ENCODE data around the gene PAIP2. TPM values are rescaled to one million over a fixed set of nuclear protein-coding genes. Genes with fewer than 3 reads are reported as not detected.

Gene PAIP2
- total RNA-seq, 2 experiments from 2014 or later = 64.3 to 97.8 TPM

DNA sequence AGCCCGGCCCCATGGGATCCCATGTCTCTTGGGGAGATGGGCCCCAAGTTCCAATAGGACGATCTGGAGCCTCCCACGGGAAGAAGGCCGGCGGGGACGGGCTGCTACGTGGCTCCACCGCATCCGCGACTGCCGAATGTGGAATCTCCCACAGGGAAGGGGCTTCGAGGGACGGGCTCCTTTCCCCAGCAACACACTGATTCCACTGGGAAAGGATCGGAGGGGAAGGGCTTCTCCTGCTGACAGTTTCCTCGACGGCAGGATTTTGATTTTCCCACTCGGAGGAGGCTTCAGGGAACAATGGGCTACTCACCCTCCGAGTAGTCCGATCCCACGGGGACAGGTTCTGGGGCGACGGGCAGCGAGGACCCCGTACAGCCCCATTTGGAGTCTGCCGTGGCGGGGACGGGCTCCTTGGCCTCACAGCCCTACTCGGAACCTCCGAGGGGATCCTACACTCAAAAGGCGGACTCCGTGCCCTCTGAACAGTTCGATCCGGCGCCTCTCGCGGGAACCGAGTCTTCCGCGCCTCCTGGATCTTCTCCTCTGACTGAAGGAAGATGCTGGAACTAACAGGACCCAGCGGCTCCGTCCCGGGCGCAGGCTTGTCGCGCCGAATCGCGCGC lies 52.0 kb downstream of the PAIP2 start:
- TF ChIP-seq, protein P1, sequence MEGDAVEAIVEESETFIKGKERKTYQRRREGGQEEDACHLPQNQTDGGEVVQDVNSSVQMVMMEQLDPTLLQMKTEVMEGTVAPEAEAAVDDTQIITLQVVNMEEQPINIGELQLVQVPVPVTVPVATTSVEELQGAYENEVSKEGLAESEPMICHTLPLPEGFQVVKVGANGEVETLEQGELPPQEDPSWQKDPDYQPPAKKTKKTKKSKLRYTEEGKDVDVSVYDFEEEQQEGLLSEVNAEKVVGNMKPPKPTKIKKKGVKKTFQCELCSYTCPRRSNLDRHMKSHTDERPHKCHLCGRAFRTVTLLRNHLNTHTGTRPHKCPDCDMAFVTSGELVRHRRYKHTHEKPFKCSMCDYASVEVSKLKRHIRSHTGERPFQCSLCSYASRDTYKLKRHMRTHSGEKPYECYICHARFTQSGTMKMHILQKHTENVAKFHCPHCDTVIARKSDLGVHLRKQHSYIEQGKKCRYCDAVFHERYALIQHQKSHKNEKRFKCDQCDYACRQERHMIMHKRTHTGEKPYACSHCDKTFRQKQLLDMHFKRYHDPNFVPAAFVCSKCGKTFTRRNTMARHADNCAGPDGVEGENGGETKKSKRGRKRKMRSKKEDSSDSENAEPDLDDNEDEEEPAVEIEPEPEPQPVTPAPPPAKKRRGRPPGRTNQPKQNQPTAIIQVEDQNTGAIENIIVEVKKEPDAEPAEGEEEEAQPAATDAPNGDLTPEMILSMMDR (conservative IDR thresholded peaks at IDR 0.05; ENCODE audit: low read length) = no peak
- no peak for TF ChIP-seq EZH2phosphoT487 (IDR thresholded peaks at IDR 0.05; ENCODE audit: borderline replicate concordance, low read depth, low read length)
- no peak for DNase-seq (ENCODE audit: low spot score)
- peak overlapping the region; percentile 24; the same call in 1 of the 2 replicates for H2AFZ ChIP-seq (ENCODE audit: low read length)
- no peaks in the 10 kb centered on the region for H3K9me3 ChIP-seq (ENCODE audit: low read length)
- intact Hi-C loops (cut with micrococcal nuclease; ENCODE audit: unreplicated experiment) = loop anchor here (5.0 kb wide), 2 partner anchors 116 to 816 kb away; partner anchors contain the start of gene HSPA9
- no TSS peak for BruUV-seq (replicated peaks)
- ChIA-PET CTCF (ENCODE audit: unreplicated experiment) (no interaction called here), POLR2A (interaction anchor here (0.6 to 1.5 kb wide), 3 partner anchors 10 to 687 kb away, joined by 3 read pairs; partner anchors contain the start of gene SPATA24)
- H3K4me2 ChIP-seq (ENCODE audit: low read length) = peak overlapping the region; percentile 99
- peak overlapping the region; percentile 79 for H3K4me3 ChIP-seq (ENCODE audit: low read depth, low read length, poor library complexity, severe bottlenecking)
- no peaks in the 10 kb centered on the region for H4K20me1 ChIP-seq (ENCODE audit: insufficient read depth, low read length)
- peak overlapping the region; percentile 90 for H3K27ac ChIP-seq (ENCODE audit: low read depth, low read length, poor library complexity, severe bottlenecking)
- peaks cover 39% of the 10 kb centered on the region for H3K79me2 ChIP-seq (ENCODE audit: insufficient read depth, low read depth, low read length)
- H3K4me1 ChIP-seq (ENCODE audit: insufficient read depth, low read length, poor library complexity, severe bottlenecking) = peaks cover 61% of the 10 kb centered on the region
- no peaks in the 10 kb centered on the region for H3K9me2 ChIP-seq (ENCODE audit: insufficient read depth, low read length)
- peaks cover 38% of the 10 kb centered on the region for H3K36me3 ChIP-seq (ENCODE audit: insufficient read depth, low read length)

DNA sequence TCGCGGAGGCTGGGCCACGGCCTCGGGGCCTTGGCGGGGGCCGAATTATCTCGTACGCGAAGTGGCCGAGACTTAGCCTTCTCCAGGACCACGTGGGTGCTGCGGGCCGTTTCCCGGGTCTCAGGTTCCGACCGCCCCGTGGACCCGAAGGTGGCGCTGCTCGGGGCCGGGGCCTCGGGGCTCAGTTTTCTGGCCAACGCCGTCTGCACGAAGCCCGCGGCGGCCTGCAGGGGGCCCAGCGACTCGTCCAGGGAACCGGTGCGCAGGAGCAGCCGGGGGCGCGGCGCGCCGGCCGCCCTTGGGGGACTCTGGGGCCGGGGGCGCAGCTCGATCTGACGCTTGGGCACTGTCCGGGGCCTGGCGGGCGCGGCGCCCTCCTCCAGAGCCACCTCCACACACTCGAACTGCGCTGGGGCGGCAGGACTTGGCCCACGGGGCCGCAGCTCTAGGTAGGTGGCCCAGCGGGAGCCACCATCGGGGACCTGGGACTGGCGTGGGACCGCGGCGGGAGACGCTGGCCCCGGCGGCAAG lies 52.5 kb downstream of the PAIP2 start:
- TF ChIP-seq, protein P1 (conservative IDR thresholded peaks at IDR 0.05; ENCODE audit: low read length) = peak; percentile 77
- no peak for TF ChIP-seq EZH2phosphoT487 (IDR thresholded peaks at IDR 0.05; ENCODE audit: borderline replicate concordance, low read depth, low read length)
- BruUV-seq (replicated peaks) = no TSS peak
- Histone ChIP-seq H3K9me3 (ENCODE audit: low read length) (no peaks in the 10 kb centered on the region), H2AFZ (ENCODE audit: low read length) (no peak overlapping the region), H3K27ac (ENCODE audit: low read depth, low read length, poor library complexity, severe bottlenecking) (peak overlapping the region; percentile 90), H3K4me1 (ENCODE audit: insufficient read depth, low read length, poor library complexity, severe bottlenecking) (peaks cover 61% of the 10 kb centered on the region), H3K9me2 (ENCODE audit: insufficient read depth, low read length) (no peaks in the 10 kb centered on the region), H4K20me1 (ENCODE audit: insufficient read depth, low read length) (no peaks in the 10 kb centered on the region), H3K36me3 (ENCODE audit: insufficient read depth, low read length) (peaks cover 33% of the 10 kb centered on the region), H3K4me2 (ENCODE audit: low read length) (peak overlapping the region; percentile 99), H3K79me2 (ENCODE audit: insufficient read depth, low read depth, low read length) (peaks cover 33% of the 10 kb centered on the region), H3K4me3 (ENCODE audit: low read depth, low read length, poor library complexity, severe bottlenecking) (peak overlapping the region; percentile 79)
- ChIA-PET CTCF (ENCODE audit: unreplicated experiment) (no interaction called here), POLR2A (no interaction called here)
- peak; percentile 73 for DNase-seq (ENCODE audit: low spot score)
- intact Hi-C loops (cut with micrococcal nuclease; ENCODE audit: unreplicated experiment) = loop anchor here (5.0 kb wide), 2 partner anchors 117 to 817 kb away; partner anchors contain the start of gene HSPA9
